ENCODE data around the gene ZNF684.
A peak's percentile ranks its signal among the peaks of the same experiment; 100 is the strongest.

The ZNF684 gene

DNA sequence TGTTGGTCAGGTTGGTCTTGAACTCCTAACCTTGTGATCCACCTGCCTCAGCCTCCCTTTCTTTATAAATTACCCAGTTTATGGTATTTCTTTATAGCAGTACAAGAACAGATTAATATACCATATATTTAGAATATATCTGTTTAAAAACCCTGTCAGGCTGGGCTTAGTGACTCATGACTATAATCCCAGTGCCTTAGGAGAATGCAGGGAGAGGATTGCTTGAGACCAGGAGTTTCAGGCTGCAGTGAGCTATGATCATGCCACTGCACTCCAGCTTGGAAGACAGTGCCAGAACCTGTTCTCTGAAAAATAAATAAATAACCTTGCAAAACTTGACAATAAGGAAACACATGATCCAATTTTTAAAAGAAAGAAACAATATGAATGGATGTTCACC, 43.9 kb downstream of the ZNF684 start:
- no peak for DNase-seq

DNA sequence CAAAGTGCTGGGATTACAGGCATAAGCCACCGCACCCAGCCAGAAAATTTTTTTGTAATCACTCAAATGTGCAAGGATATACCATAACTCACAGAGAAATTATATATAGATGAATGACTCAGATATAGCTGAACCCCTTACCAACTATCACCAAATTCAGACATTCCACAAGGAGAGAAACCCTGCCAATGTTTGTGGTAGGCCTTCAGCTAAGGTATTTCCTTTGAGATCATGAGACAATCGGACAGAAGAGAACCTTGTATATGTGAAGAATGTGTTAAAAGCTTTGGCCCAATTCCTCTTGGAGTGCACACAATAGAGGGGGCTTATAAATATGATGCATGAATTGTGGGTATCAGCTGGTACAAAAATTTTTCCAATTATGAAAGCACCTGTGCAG, 50.7 kb downstream of the ZNF684 start:
- no peak for DNase-seq

DNA sequence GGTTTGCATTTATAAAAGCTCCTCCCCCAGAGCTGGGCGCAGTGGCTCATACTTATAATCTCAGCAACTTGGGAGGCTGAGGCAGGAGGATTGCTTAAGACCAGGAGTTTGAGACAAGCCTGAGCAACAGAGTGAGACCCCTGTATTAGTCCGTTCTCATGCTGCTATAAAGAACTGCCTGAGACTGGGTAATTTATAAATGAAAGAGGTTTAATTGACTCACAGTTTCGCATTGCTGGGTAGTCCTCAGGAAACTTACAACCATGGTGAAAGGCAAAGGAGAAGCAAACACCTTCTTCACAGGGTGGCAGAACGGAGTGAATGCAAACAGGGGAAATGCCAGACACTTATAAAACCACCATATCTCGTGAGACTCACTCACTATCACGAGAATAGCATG, 52.5 kb downstream of the ZNF684 start:
- DNase-seq: no peak

- no peak for DNase-seq
These were observed 57.1 kb downstream of the ZNF684 start for GRCh38 chr1:40588586-40588985.

GRCh38 chr1:40592107-40592803, 60.8 kb downstream of the ZNF684 start:
- DNase-seq: peak; percentile 99

GRCh38 chr1:40593449-40594186, 62.2 kb downstream of the ZNF684 start:
- DNase-seq: no peak

DNA sequence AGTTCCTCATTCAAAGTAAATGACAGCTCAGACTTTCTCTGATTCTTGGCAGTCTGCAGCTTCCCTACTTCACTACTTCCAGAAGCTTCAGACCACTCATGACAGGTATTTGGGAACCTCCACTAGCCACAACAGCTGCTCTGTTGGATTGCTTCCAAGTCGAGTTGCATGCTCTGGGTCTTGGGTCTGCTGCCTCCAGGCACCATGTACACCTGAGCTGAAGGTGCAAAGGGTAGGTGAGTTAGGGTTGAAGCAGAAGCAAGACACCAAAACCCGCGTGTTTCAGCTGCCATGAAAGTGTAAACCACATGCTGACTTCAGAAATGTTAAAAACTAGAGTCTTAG, 62.7 kb downstream of the ZNF684 start:
- DNase-seq: peak; percentile 88

GRCh38 chr1:40595623-40596022, 64.2 kb downstream of the ZNF684 start:
- no peak for DNase-seq

Data from DMS 273 treated with DMSO at 0.1 percent for 48 hours (cell line).